HG03571 (cell line): ENCODE measurements around the gene SGO1.
A peak's percentile ranks its signal among the peaks of the same experiment; 100 is the strongest.

Source experiments
- ATAC-seq: cut with Tn5 transposase; IDR thresholded peaks from one replicate; pipeline ENCODE4 v1.9.1; 2021; ENCODE audit not compliant: unreplicated experiment

SGO1 gene

GRCh38 chr3:20160230-20160629 lies 25.8 kb downstream of the SGO1 start:
- ATAC-seq: no peak

- no peak for ATAC-seq
These were observed 31.1 kb downstream of the SGO1 start for GRCh38 chr3:20154928-20155327.

- no peak for ATAC-seq
These were observed 31.9 kb downstream of the SGO1 start for GRCh38 chr3:20154078-20154477.

- no peak for ATAC-seq
These were observed 37.5 kb downstream of the SGO1 start for GRCh38 chr3:20148466-20148865.

- ATAC-seq: no peak
These were observed 38.6 kb downstream of the SGO1 start for GRCh38 chr3:20147361-20147760.

- no peak for ATAC-seq
These were observed 39.7 kb downstream of the SGO1 start for GRCh38 chr3:20146301-20146700.

- ATAC-seq: no peak
These were observed 40.1 kb downstream of the SGO1 start for GRCh38 chr3:20145874-20146273.

GRCh38 chr3:20143519-20143918 lies 42.5 kb downstream of the SGO1 start:
- no peak for ATAC-seq

GRCh38 chr3:20142517-20142916 lies 43.5 kb downstream of the SGO1 start:
- ATAC-seq: no peak

GRCh38 chr3:20141851-20142250 lies 44.2 kb downstream of the SGO1 start:
- no peak for ATAC-seq

GRCh38 chr3:20141316-20141715 lies 44.7 kb downstream of the SGO1 start:
- no peak for ATAC-seq

GRCh38 chr3:20140881-20141280 lies 45.1 kb downstream of the SGO1 start:
- no peak for ATAC-seq

GRCh38 chr3:20137647-20138046 lies 48.4 kb downstream of the SGO1 start:
- no peak for ATAC-seq

- ATAC-seq: no peak
These were observed 49.8 kb downstream of the SGO1 start for GRCh38 chr3:20136231-20136630.

- no peak for ATAC-seq
These were observed 55.9 kb downstream of the SGO1 start for GRCh38 chr3:20130106-20130505.

GRCh38 chr3:20128358-20128757 lies 57.6 kb downstream of the SGO1 start:
- no peak for ATAC-seq

- ATAC-seq: peak; percentile 99
These were observed 60.1 kb downstream of the SGO1 start for GRCh38 chr3:20125897-20126296.

GRCh38 chr3:20125289-20125688 lies 60.7 kb downstream of the SGO1 start:
- no peak for ATAC-seq

- no peak for ATAC-seq
These were observed 62.8 kb downstream of the SGO1 start for GRCh38 chr3:20123131-20123652.

GRCh38 chr3:20121088-20121487 lies 64.9 kb downstream of the SGO1 start:
- ATAC-seq: no peak
